Uterus (tissue), 2 donors: ENCODE measurements around the gene CCDC50.

ENCODE experiments used
- POLR2A ChIP-seq, 2 donors: fragments of 450-650 bp; IDR thresholded peaks; one replicate each; pipeline ENCODE4 v1.6.1; 2016; ENCODE audit warnings: antibody characterized with exemption in 2 of 2, mild to moderate bottlenecking in 1 of 2, moderate library complexity in 1 of 2
- TF ChIP-seq, protein P1 (sequence below), 4 experiments: fragments of 200-600 bp in 2 of 4; fragments of 450-650 bp in 2 of 4; sonication (generic) in 2 of 4; IDR thresholded peaks; one replicate each; pipeline ENCODE4 v1.5.1; 2016 to 2019; ENCODE audit warnings: antibody characterized with exemption in 4 of 4, mild to moderate bottlenecking in 2 of 4, moderate library complexity in 1 of 4

DNA sequence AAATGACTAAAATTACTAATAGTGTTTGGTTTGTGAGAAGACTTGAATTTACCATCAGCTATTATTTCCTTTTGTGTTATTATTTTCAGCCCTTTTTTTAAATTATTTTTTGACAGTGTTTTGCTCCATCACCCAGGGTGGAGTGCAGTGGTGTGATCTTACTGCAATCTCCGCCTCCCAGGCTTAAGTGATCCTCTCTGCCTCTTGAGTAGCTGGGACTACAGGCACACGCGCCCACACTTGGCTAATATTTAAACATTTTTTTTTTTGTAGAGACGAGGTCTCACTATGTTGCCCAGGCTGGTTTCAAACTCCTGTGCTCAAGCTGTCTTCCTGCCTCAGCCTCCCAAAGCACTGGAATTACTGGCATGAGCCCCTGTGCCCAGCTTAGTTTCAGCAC, 32.8 kb downstream of the CCDC50 start:
- TF ChIP-seq, protein P1, sequence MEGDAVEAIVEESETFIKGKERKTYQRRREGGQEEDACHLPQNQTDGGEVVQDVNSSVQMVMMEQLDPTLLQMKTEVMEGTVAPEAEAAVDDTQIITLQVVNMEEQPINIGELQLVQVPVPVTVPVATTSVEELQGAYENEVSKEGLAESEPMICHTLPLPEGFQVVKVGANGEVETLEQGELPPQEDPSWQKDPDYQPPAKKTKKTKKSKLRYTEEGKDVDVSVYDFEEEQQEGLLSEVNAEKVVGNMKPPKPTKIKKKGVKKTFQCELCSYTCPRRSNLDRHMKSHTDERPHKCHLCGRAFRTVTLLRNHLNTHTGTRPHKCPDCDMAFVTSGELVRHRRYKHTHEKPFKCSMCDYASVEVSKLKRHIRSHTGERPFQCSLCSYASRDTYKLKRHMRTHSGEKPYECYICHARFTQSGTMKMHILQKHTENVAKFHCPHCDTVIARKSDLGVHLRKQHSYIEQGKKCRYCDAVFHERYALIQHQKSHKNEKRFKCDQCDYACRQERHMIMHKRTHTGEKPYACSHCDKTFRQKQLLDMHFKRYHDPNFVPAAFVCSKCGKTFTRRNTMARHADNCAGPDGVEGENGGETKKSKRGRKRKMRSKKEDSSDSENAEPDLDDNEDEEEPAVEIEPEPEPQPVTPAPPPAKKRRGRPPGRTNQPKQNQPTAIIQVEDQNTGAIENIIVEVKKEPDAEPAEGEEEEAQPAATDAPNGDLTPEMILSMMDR (IDR thresholded peaks at IDR 0.05), result no peak
- no peak for TF ChIP-seq POLR2A (IDR thresholded peaks at IDR 0.05)
